Lung (tissue), 12 donors: Measurements from ENCODE around the gene OVOL1. TPM values are rescaled to one million over a fixed set of nuclear protein-coding genes. Genes with fewer than 3 reads are reported as not detected.
"Not testable (repeated sequence)": the region's sequence is repeated elsewhere in the genome, so short reads cannot be mapped to it uniquely, and the experiment has no call there.

Source experiments
- ATAC-seq: fragments of 200-7000 bp; cut with Tn5 transposase; one replicate; pipeline ENCODE4 v1.9.1; 2020; ENCODE audit warnings: moderate number of reproducible peaks; ENCODE audit not compliant: insufficient read depth, low FRiP score
- DNase-seq, 3 donors: peaks; one replicate each; pipeline ENCODE4 v3.0.0-alpha.2; 2013 to 2017
- H3K27ac ChIP-seq, 2 donors: one replicate each; pipeline ENCODE4 v1.5.1; 2013; ENCODE audit warnings: mild to moderate bottlenecking in 2 of 2, moderate library complexity in 2 of 2, control low read depth in 1 of 2, inconsistent platforms in 1 of 2, low read depth in 1 of 2, low read length in 1 of 2
- H3K27me3 ChIP-seq, 3 donors: one replicate each; pipeline ENCODE4 v1.5.1; 2013; ENCODE audit warnings: low read length in 2 of 3; ENCODE audit not compliant: control insufficient read depth in 3 of 3, insufficient read depth in 3 of 3
- H3K36me3 ChIP-seq, 4 donors: one replicate each; pipeline ENCODE4 v1.5.1; 2013; ENCODE audit warnings: low read length in 4 of 4, mild to moderate bottlenecking in 1 of 4, moderate library complexity in 1 of 4; ENCODE audit not compliant: control insufficient read depth in 4 of 4, insufficient read depth in 4 of 4
- H3K4me1 ChIP-seq, 5 donors: one replicate each; pipeline ENCODE4 v1.5.1; 2013; ENCODE audit warnings: low read length in 5 of 5, mild to moderate bottlenecking in 2 of 5, moderate library complexity in 1 of 5; ENCODE audit not compliant: control insufficient read depth in 5 of 5, insufficient read depth in 5 of 5
- H3K4me3 ChIP-seq: one replicate; pipeline ENCODE4 v1.5.1; 2013; ENCODE audit warnings: mild to moderate bottlenecking, control low read depth, moderate library complexity
- H3K9ac ChIP-seq, 2 donors: one replicate each; pipeline ENCODE4 v1.5.1; 2013; ENCODE audit warnings: low read length in 2 of 2, control low read depth in 1 of 2; ENCODE audit not compliant: insufficient read depth in 1 of 2
- H3K9me3 ChIP-seq, 4 donors: one replicate each; pipeline ENCODE4 v1.5.1; 2013; ENCODE audit warnings: low read length in 3 of 4, mild to moderate bottlenecking in 1 of 4, moderate library complexity in 1 of 4; ENCODE audit not compliant: control insufficient read depth in 4 of 4, insufficient read depth in 3 of 4
- CTCF ChIP-seq: IDR thresholded peaks from 2 replicates; pipeline ENCODE4 v1.5.1; 2012; ENCODE audit warnings: mild to moderate bottlenecking; ENCODE audit errors: control extremely low read depth, extremely low read depth
- WGBS, 2 donors: extraction: QIAGEN DNeasy Blood & Tissue Kit; methylation state at CpG; one replicate each; pipeline ENCODE4 v1.1.7; 2013; 5-methylcytosine and 5-hydroxymethylcytosine counted together
- polyA plus RNA-seq, 2 donors: library from polyadenylated mRNA; stranded (reverse); fragments of 200-250 nt; gene quantifications; one replicate each; pipeline ENCODE4 v1.2.1, GENCODE V29; 2013
- total RNA-seq, 2 donors: library from RNA; depleted of rRNA in 1 of 2; stranded (reverse); fragments of >200 nt in 1 of 2; gene quantifications; one replicate each; pipeline ENCODE4 v1.2.1, GENCODE V29; 2014 to 2021
- donor health status: control.
- donor health status: control.
- donor health status: Bipolar disorder and iron deficiency.
- donor health status: healthy.
- donor health status: DM: yes; HTN: yes; CAD: no.

Gene OVOL1
- total and polyA plus RNA-seq, 4 donors: 0.17 to 1.4 (median 0.87) TPM

- ATAC-seq (no peak), DNase-seq (peak in 1 of 3 donors; percentile 19)
- no peak for TF ChIP-seq CTCF
- Histone ChIP-seq H3K9me3 (no peaks in the 10 kb centered on the region), H3K4me1 (no peaks in the 10 kb centered on the region), H3K9ac (no peak overlapping the region), H3K36me3 (no peaks in the 10 kb centered on the region), H3K4me3 (no peak overlapping the region), H3K27me3 (peaks cover 0 to 2% (median 0%) of the 10 kb centered on the region in 3 donors), H3K27ac (no peak overlapping the region)
- WGBS, 2 donors: 65% methylated on average over 10 of the region's 10 CpGs
Measured at GRCh38 chr11:65767406-65767805, 19.5 kb upstream of the OVOL1 start.

- WGBS, 2 donors: 83 to 88% methylated on average over 5 of the region's 5 CpGs
- ATAC-seq: not testable (repeated sequence)
Measured at GRCh38 chr11:65767806-65768205, 19.1 kb upstream of the OVOL1 start.

GRCh38 chr11:65770951-65771567, 15.8 kb upstream of the OVOL1 start:
- Histone ChIP-seq H3K4me3 (no peak overlapping the region), H3K36me3 (no peaks in the 10 kb centered on the region), H3K4me1 (peaks cover 0 to 2% (median 0%) of the 10 kb centered on the region in 5 donors), H3K9ac (no peak overlapping the region), H3K27me3 (no peaks in the 10 kb centered on the region), H3K9me3 (no peaks in the 10 kb centered on the region), H3K27ac (no peak overlapping the region)
- DNase-seq (no peak), ATAC-seq (no peak)
- TF ChIP-seq CTCF: no peak
- 83 to 91% methylated on average over 12 of the region's 12 CpGs for WGBS, 2 donors

More at GRCh38 chr11:65767806-65768205, 19.1 kb upstream of the OVOL1 start:
- H3K27me3 ChIP-seq, H3K4me1 ChIP-seq, H3K36me3 ChIP-seq, H3K9ac ChIP-seq, H3K9me3 ChIP-seq, H3K27ac ChIP-seq, H3K4me3 ChIP-seq, DNase-seq: not testable (repeated sequence)

- Histone ChIP-seq H3K9ac (no peak overlapping the region), H3K4me3 (no peak overlapping the region), H3K27me3 (no peaks in the 10 kb centered on the region), H3K9me3 (no peaks in the 10 kb centered on the region), H3K4me1 (peaks cover 0 to 4% (median 0%) of the 10 kb centered on the region in 5 donors), H3K36me3 (no peaks in the 10 kb centered on the region), H3K27ac (no peak overlapping the region)
- DNase-seq (no peak), ATAC-seq (no peak)
- 67 to 75% methylated on average over 6 of the region's 6 CpGs for WGBS, 2 donors
- TF ChIP-seq CTCF: no peak
Measured at GRCh38 chr11:65771589-65772112, 15.2 kb upstream of the OVOL1 start.
